Keratinocyte (primary cell): ENCODE results near the gene ZNF217. TPM values are rescaled to one million over a fixed set of nuclear protein-coding genes. Genes with fewer than 3 reads are reported as not detected.
"Not testable (repeated sequence)": the region's sequence is repeated elsewhere in the genome, so short reads cannot be mapped to it uniquely, and the experiment has no call there.

Source experiments
- DNase-seq: peaks from one replicate; pipeline ENCODE4 v3.0.0-alpha.2; 2011; ENCODE audit warnings: low read depth, missing footprints, low spot score
- FAIRE-seq: peaks from 2 replicates; lab custom pipeline; 2011; peaks lifted over from hg19 to GRCh38; lab: Jason Lieb, UNC
- H2AFZ ChIP-seq: 2 replicates; pipeline ENCODE4 v1.6.0; 2012; ENCODE audit warnings: low read length, control low read depth, inconsistent platforms; ENCODE audit not compliant: control insufficient read depth
- H3K27ac ChIP-seq: 2 replicates; pipeline ENCODE4 v1.5.1; 2011; ENCODE audit warnings: low read length; ENCODE audit not compliant: control insufficient read depth, insufficient read depth
- H3K27me3 ChIP-seq: 3 replicates; pipeline ENCODE4 v1.6.0; 2011; ENCODE audit warnings: low read length; ENCODE audit not compliant: control insufficient read depth, insufficient read depth; ENCODE audit errors: extremely low read depth
- H3K36me3 ChIP-seq, 2 experiments: 2 replicates in 1 of 2; 3 replicates in 1 of 2; pipeline ENCODE4 v1.5.1; 2011; ENCODE audit warnings: low read length in 2 of 2, mild to moderate bottlenecking in 1 of 2; ENCODE audit not compliant: control insufficient read depth in 2 of 2, insufficient read depth in 2 of 2; ENCODE audit errors: extremely low read depth in 1 of 2
- H3K4me1 ChIP-seq: 3 replicates; pipeline ENCODE4 v1.5.1; 2011; ENCODE audit warnings: low read length; ENCODE audit not compliant: control insufficient read depth, insufficient read depth; ENCODE audit errors: extremely low read depth
- H3K4me2 ChIP-seq: 3 replicates; pipeline ENCODE4 v1.6.0; 2011; ENCODE audit warnings: low read depth, low read length; ENCODE audit not compliant: control insufficient read depth, insufficient read depth; ENCODE audit errors: extremely low read depth
- H3K4me3 ChIP-seq, 3 experiments: fragments of 200-600 bp in 1 of 3; sonication (generic) in 1 of 3; 2 replicates in 2 of 3; 3 replicates in 1 of 3; pipeline ENCODE4 v1.5.1; 2011 to 2016; ENCODE audit warnings: low read length in 3 of 3, mild to moderate bottlenecking in 3 of 3, control low read depth in 2 of 3, inconsistent platforms in 1 of 3, low read depth in 1 of 3, mixed read lengths in 1 of 3, mixed run types in 1 of 3, moderate library complexity in 1 of 3; ENCODE audit not compliant: control insufficient read depth in 2 of 3, insufficient read depth in 2 of 3; ENCODE audit errors: extremely low read depth in 1 of 3
- H3K79me2 ChIP-seq: 2 replicates; pipeline ENCODE4 v1.6.0; 2012; ENCODE audit warnings: low read length; ENCODE audit not compliant: control insufficient read depth, insufficient read depth
- H3K9ac ChIP-seq: 3 replicates; pipeline ENCODE4 v1.6.0; 2011; ENCODE audit warnings: low read length; ENCODE audit not compliant: control insufficient read depth, insufficient read depth; ENCODE audit errors: extremely low read depth
- H3K9me1 ChIP-seq: 3 replicates; pipeline ENCODE4 v1.6.0; 2011; ENCODE audit warnings: low read length; ENCODE audit not compliant: control insufficient read depth, insufficient read depth; ENCODE audit errors: extremely low read depth
- H3K9me3 ChIP-seq: 2 replicates; pipeline ENCODE4 v1.5.1; 2012; ENCODE audit warnings: low read depth, low read length; ENCODE audit not compliant: control insufficient read depth
- H4K20me1 ChIP-seq: 3 replicates; pipeline ENCODE4 v1.6.0; 2011; ENCODE audit warnings: low read length; ENCODE audit not compliant: control insufficient read depth, insufficient read depth; ENCODE audit errors: extremely low read depth
- CTCF ChIP-seq, 3 experiments: IDR thresholded peaks in 1 of 3; conservative IDR thresholded peaks in 1 of 3; optimal IDR thresholded peaks in 1 of 3; 2 replicates in 2 of 3; 3 replicates in 1 of 3; pipeline versions ENCODE3 to v1.5.1; 2011; ENCODE audit warnings: low read length in 3 of 3, mild to moderate bottlenecking in 3 of 3, moderate library complexity in 2 of 3, control low read depth in 1 of 3, inconsistent platforms in 1 of 3; ENCODE audit not compliant: insufficient read depth in 2 of 3; ENCODE audit errors: extremely low read depth in 1 of 3
- EZH2 ChIP-seq: IDR thresholded peaks from one replicate; pipeline ENCODE4 v1.6.1; 2012; ENCODE audit warnings: inconsistent platforms, mild to moderate bottlenecking, low read length, moderate library complexity
- dilution Hi-C: fragments of 300-500 bp; cut with MboI; formaldehyde crosslinking; loops from one replicate; pipeline ENCODE4 v1.7.0; 2020; ENCODE audit warnings: low sequenced_read_pairs; ENCODE audit not compliant: extremely low pct_ligation_motif_present
- polyA plus RNA-seq, 5 experiments: library from polyadenylated mRNA; depleted of rRNA in 3 of 5; stranded (reverse) in 3 of 5; stranded (forward) in 1 of 5; unstranded in 1 of 5; fragments of >200 nt; gene quantifications; 1 replicate in 1 of 5; 2 replicates in 3 of 5; 3 replicates in 1 of 5; pipeline versions ENCODE4 v1.2.1 to v1.2.3, GENCODE V29; 2011 to 2012; ENCODE audit warnings: missing spikeins in 2 of 5, low read depth in 1 of 5, low replicate concordance in 1 of 5

Gene ZNF217
- polyA plus RNA-seq, 1 donor (not counting 4 experiments of a cell fraction or from before 2014, with no cell fraction given): 17.3 TPM

- dilution Hi-C loops: no loop called here
- Histone ChIP-seq H3K4me2 (no peak overlapping the region), H3K36me3 (no peaks in the 10 kb centered on the region), H3K4me1 (no peaks in the 10 kb centered on the region), H3K27me3 (no peaks in the 10 kb centered on the region), H3K9me1 (no peaks in the 10 kb centered on the region), H3K9ac (no peak overlapping the region), H2AFZ (no peak overlapping the region), H3K79me2 (no peaks in the 10 kb centered on the region), H4K20me1 (no peaks in the 10 kb centered on the region), H3K27ac (no peak overlapping the region), H3K9me3 (no peaks in the 10 kb centered on the region), H3K4me3 (no peak overlapping the region)
- DNase-seq (no peak), FAIRE-seq (no peak)
- TF ChIP-seq EZH2 (no peak), CTCF (optimal IDR thresholded peaks at IDR 0.05 in 1 of 3, IDR thresholded peaks at IDR 0.05 in 1 of 3, conservative IDR thresholded peaks at IDR 0.05 in 1 of 3; ENCODE audit: extremely low read depth in 1 of 3, insufficient read depth in 2 of 3, low read length in 3 of 3) (no peak)
Observed at GRCh38 chr20:53527196-53527595, 66.4 kb downstream of the ZNF217 start.

- Histone ChIP-seq H3K4me2 (no peak overlapping the region), H3K79me2 (no peaks in the 10 kb centered on the region), H4K20me1 (no peaks in the 10 kb centered on the region), H3K9me3 (no peaks in the 10 kb centered on the region), H3K36me3 (no peaks in the 10 kb centered on the region), H3K9me1 (no peaks in the 10 kb centered on the region), H3K9ac (no peak overlapping the region), H3K4me1 (no peaks in the 10 kb centered on the region), H3K27ac (no peak overlapping the region), H3K4me3 (no peak overlapping the region), H3K27me3 (no peaks in the 10 kb centered on the region), H2AFZ (no peak overlapping the region)
- TF ChIP-seq EZH2 (no peak), CTCF (optimal IDR thresholded peaks at IDR 0.05 in 1 of 3, IDR thresholded peaks at IDR 0.05 in 1 of 3, conservative IDR thresholded peaks at IDR 0.05 in 1 of 3; ENCODE audit: extremely low read depth in 1 of 3, insufficient read depth in 2 of 3, low read length in 3 of 3) (no peak)
- DNase-seq (no peak), FAIRE-seq (no peak)
- dilution Hi-C loops: no loop called here
Observed at GRCh38 chr20:53524589-53525312, 68.9 kb downstream of the ZNF217 start.

- H3K27me3 ChIP-seq, FAIRE-seq, H3K4me3 ChIP-seq, DNase-seq, H3K27ac ChIP-seq, H3K4me2 ChIP-seq, H3K9me1 ChIP-seq, H3K36me3 ChIP-seq, H2AFZ ChIP-seq, H3K9ac ChIP-seq, H3K9me3 ChIP-seq, H3K79me2 ChIP-seq, H4K20me1 ChIP-seq, dilution Hi-C loops, H3K4me1 ChIP-seq: not testable (repeated sequence)
Observed at GRCh38 chr20:53523615-53524014, 70.0 kb downstream of the ZNF217 start.
